GM18517 (cell line): ENCODE results near the gene FBXL20.
"Not testable (repeated sequence)": the region's sequence is repeated elsewhere in the genome, so short reads cannot be mapped to it uniquely, and the experiment has no call there.

Experiments used
- ATAC-seq: cut with Tn5 transposase; IDR thresholded peaks from one replicate; pipeline ENCODE4 v1.9.1; 2021; ENCODE audit warnings: mild to moderate bottlenecking, moderate library complexity; ENCODE audit not compliant: unreplicated experiment

The FBXL20 gene

DNA sequence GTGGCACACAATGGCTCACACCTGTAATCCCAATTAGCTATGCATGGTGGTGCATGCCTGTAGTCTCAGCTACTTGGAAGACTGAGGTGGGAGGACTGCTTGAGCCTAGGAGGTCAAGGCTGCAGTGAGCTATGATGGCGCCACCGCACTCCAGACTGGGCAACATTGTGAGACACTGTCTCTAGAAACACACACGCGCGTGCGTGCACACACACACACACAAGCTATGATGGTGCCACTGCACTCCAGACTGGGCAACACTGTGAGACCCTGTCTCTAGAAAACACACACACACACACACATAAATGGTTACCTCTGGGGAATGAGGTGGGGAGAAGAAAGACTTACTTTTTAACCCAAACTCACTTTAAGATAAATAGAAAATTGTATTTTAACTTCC is 16.4 kb downstream of the FBXL20 start:
- no peak for ATAC-seq

DNA sequence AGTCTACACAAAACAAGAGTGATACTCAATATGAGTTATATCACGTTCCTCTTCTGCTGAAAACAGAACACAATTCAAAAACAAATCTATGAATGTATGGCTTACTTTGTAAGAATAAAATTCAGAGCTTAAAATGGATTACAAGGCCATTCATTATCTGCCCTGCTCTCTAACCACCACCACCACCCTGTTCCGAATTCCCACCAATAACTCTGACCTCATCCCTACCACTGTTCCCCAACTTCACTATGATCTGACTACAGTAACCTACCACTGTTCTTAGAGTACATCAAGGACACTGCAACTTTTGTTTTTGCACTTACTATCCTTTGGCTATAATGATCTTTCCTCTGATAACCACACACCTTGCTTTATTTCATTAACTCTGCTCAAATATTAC is 21.3 kb downstream of the FBXL20 start:
- no peak for ATAC-seq

GRCh38 chr17:39376434-39376833 is 25.0 kb downstream of the FBXL20 start:
- no peak for ATAC-seq

DNA sequence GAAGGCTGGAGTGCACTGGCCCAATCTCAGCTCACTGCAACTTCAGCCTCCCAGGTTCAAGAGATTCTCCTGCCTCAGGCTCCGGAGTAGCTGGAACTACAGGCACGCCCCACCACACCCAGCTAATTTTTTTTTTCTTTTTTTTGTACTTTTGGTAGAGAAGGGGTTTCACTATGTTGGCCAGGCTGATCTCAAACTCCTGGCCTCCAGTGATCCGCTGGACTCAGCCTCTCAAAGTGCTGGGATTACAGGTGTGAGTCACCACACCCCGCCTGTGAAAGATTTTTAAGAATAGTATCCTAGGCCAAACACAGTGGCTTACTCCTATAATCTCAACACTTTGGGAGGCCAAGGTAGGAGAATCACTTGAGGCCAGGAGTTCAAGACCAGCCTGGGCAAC is 33.6 kb downstream of the FBXL20 start:
- not testable (repeated sequence) for ATAC-seq

DNA sequence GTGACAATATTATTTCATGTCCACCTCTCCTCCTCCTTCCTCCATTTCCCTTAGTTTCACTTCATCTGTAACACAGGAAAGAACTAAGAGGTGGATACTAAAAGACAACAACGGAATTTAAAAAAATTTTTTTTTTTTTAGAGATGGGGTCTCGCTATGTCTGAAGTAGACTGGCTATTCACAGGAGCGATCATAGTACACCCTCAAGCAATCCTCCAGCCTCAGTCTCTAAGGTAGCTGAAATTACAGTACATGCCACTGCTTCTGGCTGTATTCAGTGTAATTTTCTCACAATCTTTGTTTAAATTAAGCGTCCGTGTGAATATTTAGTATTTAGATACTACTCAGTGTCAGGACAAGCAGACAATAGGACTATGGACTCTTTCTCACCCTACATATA is 35.6 kb downstream of the FBXL20 start:
- no peak for ATAC-seq

- ATAC-seq = no peak
Observed at GRCh38 chr17:39365242-39365641, 36.2 kb downstream of the FBXL20 start.

- ATAC-seq = no peak
Observed at GRCh38 chr17:39364236-39365025, 37.0 kb downstream of the FBXL20 start.

DNA sequence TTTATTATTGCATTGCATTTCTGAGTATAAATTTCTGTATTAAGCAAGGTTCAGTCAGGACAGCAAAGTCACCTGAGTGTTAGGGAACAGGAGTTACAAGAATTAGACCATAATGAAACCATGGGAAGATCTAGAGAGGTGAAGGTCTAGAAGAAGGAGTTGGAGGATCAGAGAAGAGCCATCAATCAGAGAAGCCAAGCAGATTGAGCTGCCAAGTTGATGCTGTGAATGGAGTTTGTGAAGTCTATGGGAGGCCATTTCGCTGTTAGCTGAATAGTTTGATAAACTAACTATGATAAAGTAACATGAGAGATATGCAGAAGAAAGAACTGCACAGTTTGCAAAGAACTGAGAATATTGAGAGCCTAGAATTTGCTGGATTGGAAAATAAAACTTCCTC is 40.4 kb downstream of the FBXL20 start:
- no peak for ATAC-seq

GRCh38 chr17:39360537-39360936 is 40.9 kb downstream of the FBXL20 start:
- no peak for ATAC-seq

DNA sequence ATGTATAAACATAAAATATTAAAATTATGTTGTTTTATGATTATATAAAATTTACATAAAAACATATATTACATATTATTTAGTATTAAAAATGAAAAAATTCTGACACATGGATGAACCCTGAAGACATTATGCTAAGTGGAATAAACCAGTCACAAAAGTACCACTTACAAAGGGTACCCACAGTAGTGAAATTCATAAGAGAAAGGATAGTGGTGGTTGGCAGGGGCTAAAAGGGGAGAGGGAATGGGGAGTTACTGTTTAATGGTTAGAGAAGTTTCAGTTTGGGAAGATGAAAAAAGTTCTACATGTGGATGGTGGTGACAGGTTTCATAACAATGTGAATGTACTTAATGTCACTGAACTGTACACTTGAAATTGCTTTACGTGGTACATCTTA is 41.4 kb downstream of the FBXL20 start:
- no peak for ATAC-seq

- no peak for ATAC-seq
Observed at GRCh38 chr17:39357986-39358385, 43.4 kb downstream of the FBXL20 start.

GRCh38 chr17:39357488-39357887 is 43.9 kb downstream of the FBXL20 start:
- ATAC-seq = no peak

GRCh38 chr17:39352986-39353385 is 48.4 kb downstream of the FBXL20 start:
- no peak for ATAC-seq

GRCh38 chr17:39352511-39352910 is 48.9 kb downstream of the FBXL20 start:
- ATAC-seq = no peak

GRCh38 chr17:39351508-39351907 is 49.9 kb downstream of the FBXL20 start:
- no peak for ATAC-seq

DNA sequence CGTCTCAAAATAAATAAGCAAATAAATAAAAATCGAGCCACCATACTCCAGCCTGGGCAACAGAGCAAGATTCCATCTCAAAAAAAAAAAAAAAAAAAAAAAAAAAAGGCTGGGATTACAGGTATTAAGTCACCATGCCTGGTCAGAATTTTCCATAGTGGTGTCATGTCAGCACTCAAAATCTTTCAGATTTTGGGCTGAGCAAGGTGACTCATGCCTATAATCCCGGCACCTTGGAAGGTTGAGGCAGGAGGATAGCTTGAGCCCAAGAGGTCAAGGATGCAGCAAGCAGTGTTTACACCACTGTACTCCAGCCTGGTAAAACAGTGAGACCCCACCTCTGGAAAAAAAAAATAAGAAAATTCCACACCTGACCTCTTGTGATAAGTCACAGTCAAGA is 52.2 kb downstream of the FBXL20 start:
- no peak for ATAC-seq

DNA sequence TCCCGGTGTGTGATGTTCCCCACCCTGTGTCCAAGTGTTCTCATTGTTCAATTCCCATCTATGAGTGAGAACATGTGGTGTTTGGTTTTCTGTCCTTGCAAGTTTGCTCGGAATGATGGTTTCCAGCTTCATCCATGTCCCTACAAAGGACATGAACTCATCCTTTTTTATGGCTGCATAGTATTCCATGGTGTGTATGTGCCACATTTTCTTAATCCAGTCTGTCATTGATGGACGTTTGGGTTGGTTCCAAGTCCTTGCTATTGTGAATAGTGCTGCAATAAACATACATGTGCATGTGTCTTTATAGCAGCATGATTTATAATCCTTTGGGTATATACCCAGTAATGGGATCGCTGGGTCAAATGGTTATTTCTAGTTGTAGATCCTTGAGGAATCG is 54.6 kb downstream of the FBXL20 start:
- not testable (repeated sequence) for ATAC-seq

DNA sequence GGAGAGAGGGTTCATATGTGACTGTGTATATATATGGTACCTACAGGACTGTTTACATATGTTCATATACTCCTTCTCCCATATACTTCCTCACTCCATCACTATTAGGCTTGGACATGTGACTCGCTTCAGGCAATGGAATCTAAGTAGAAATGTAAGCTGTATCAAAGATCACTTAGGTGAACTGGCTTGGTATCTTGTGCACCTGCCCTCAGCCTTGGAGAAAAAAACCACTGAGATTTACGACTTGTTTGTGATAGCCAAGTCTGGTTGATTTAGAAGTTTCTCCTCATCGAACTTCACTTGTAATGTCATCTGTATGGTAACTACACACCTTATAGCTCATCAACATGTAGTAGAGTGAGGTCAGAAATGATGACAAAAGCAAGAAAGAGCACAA is 59.9 kb downstream of the FBXL20 start:
- ATAC-seq = no peak

DNA sequence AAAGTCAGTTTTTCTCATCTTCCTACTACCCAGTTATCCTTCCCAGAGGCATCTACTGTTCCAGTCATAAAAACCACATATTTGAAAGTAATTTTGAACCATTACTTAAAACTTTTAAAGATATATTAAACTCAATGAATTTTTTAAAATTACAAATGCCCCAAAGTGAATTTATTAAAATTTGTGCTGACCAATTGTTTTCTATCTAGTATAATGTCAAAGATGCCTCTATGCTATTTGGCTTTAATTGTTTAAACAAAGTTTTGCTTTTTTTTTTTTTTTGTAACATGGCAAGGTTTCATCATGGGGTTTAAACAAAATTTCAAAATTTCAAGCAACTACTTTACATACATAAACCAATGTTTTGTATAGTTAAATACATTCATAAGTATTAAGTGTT is 60.7 kb downstream of the FBXL20 start:
- no peak for ATAC-seq

GRCh38 chr17:39339272-39339671 is 62.2 kb downstream of the FBXL20 start:
- ATAC-seq = no peak

DNA sequence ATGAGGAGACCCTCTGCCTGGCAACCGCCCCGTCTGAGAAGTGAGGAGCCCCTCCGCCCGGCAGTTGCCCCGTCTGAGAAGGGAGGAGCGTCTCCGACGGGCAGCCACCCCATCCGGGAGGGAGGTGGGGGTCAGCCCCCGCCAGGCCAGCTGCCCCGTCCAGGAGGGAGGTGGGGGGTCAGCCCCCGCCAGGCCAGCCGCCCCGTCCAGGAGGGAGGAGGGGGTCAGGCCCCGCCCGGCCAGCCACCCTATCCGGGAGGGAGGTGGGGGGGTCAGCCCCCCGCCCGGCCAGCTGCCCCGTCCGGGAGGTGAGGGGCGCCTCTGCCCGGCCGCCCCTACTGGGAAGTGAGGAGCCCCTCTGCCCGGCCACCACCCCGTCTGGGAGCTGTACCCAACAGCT is 63.8 kb downstream of the FBXL20 start:
- ATAC-seq = not testable (repeated sequence)

DNA sequence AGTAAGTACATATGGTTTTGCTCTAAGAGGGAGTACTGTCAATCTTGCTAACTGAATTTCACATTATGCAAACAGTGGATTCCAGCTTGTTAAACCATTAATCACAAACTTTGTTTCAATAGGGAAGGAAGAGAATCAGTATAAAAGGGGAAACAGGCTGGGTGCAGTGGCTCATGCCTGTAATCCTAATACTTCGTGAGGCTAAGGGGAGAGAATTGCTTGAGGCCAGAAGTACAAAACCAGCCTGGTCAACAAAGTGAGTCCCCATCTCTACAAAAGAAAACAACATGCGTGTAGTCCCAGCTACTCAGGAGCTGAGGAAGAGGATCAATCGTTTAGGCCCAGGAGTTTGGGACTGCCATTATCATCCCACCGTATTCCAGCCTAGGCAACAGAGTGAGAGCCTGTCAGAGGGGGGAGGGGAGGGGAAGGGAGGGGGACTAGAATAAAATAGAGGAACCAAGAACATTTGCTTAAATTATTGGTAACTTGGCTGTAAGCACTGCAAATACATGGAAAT is 65.7 kb downstream of the FBXL20 start:
- no peak for ATAC-seq
